ENCODE results near the gene DOCK8.

DNA sequence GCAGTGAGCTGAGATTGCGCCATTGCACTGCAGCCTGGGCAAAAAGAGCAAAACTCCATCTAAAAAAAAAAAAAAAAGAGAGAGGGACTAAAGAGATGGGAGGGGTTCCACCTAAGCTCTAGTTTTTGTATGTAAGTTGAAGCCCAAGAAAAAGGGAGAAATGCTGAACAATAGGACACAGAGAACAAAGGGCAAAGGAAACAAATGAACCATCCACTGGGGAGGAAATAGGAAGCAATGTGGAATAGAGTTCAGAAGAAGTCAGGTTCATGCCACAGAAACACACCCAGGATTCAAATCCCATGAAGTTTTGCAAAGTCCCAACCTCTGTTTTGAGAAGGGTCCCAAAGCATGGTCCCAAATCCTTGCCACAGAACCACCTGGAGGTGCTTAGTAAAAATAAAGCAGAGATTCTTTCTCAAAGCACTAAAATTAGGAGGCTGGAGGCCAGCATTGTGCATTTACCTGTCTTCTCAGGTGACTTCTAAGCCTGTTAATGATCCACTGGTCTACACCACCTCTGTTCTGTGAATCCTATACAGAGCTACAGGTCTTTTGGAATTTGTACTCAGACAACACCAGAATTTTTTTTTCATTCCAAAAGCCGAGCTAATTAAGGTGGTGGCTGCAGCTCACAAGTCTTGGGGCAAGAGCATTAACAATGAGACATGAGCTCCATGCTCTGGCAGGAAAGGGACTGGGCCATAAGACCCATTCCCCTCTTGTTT lies 177.6 kb downstream of the DOCK8 start:
- TF ChIP-seq, protein P1, sequence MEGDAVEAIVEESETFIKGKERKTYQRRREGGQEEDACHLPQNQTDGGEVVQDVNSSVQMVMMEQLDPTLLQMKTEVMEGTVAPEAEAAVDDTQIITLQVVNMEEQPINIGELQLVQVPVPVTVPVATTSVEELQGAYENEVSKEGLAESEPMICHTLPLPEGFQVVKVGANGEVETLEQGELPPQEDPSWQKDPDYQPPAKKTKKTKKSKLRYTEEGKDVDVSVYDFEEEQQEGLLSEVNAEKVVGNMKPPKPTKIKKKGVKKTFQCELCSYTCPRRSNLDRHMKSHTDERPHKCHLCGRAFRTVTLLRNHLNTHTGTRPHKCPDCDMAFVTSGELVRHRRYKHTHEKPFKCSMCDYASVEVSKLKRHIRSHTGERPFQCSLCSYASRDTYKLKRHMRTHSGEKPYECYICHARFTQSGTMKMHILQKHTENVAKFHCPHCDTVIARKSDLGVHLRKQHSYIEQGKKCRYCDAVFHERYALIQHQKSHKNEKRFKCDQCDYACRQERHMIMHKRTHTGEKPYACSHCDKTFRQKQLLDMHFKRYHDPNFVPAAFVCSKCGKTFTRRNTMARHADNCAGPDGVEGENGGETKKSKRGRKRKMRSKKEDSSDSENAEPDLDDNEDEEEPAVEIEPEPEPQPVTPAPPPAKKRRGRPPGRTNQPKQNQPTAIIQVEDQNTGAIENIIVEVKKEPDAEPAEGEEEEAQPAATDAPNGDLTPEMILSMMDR (IDR thresholded peaks at IDR 0.05): no peak
- no peak for TF ChIP-seq POLR2AphosphoS5 (IDR thresholded peaks at IDR 0.05)
